Neural crest cell (in vitro differentiated cells): ENCODE results near the gene PGAP1. TPM values are rescaled to one million over a fixed set of nuclear protein-coding genes. Genes with fewer than 3 reads are reported as not detected.
A peak's percentile ranks its signal among the peaks of the same experiment; 100 is the strongest.

Experiments
- DNase-seq: peaks from one replicate; pipeline ENCODE4 v3.0.0; 2021; ENCODE audit warnings: low read depth, mixed read lengths, low spot score
- H3K27ac Mint-ChIP-seq: one replicate; pipeline ENCODE4 v1.8.0; 2021; ENCODE audit warnings: mild to moderate bottlenecking, mixed read lengths; ENCODE audit not compliant: unreplicated experiment
- H3K27me3 Mint-ChIP-seq: 2 replicates; pipeline ENCODE4 v1.8.0; 2021; ENCODE audit warnings: low read depth, mild to moderate bottlenecking, mixed read lengths
- H3K36me3 Mint-ChIP-seq: 2 replicates; pipeline ENCODE4 v1.8.0; 2021; ENCODE audit warnings: low read depth, mild to moderate bottlenecking, mixed read lengths
- H3K4me1 Mint-ChIP-seq: 2 replicates; pipeline ENCODE4 v1.8.0; 2021; ENCODE audit warnings: mixed read lengths
- H3K4me3 Mint-ChIP-seq: one replicate; pipeline ENCODE4 v1.8.0; 2021; ENCODE audit warnings: mild to moderate bottlenecking, mixed read lengths
- H3K9me3 Mint-ChIP-seq: 2 replicates; pipeline ENCODE4 v1.8.0; 2021; ENCODE audit warnings: mixed read lengths
- CTCF ChIP-seq: fragments of 200-600 bp; sonication (generic); conservative IDR thresholded peaks from 2 replicates; pipeline ENCODE4 v1.5.0; 2021; ENCODE audit warnings: antibody characterized with exemption, mild to moderate bottlenecking
- long read RNA-seq: library from polyadenylated mRNA; unstranded; transcript quantifications from one replicate; pipeline ENCODE4 v2.0.0, GENCODE V29; 2020
- total RNA-seq: library from RNA; stranded (reverse); gene quantifications from 2 replicates; pipeline ENCODE4 v1.2.1, GENCODE V29; 2021

Gene PGAP1
- 45.1 and 48.2 TPM in 2 replicates for total RNA-seq
- long read RNA-seq, partial matches to known transcripts = 3 of 13 reads
- long read RNA-seq, other reads (novel, unspliced or antisense) = 10 of 13 reads

GRCh38 chr2:196926562-196927375, at the start of gene PGAP1:
Gene PGAP1 (minus strand): TSS chr2:196926707. CDS start chr2:196926616, 91 bp downstream.
- peak; percentile 89 for DNase-seq
- H3K36me3 Mint-ChIP-seq = peaks cover 3% of the 10 kb centered on the region
- H3K27ac Mint-ChIP-seq = peak within 1 kb of the TSS; percentile 99
- H3K9me3 Mint-ChIP-seq = no peaks in the 10 kb centered on the region
- H3K4me1 Mint-ChIP-seq = peaks cover 52% of the 10 kb centered on the region
- no peak for TF ChIP-seq CTCF
- H3K4me3 Mint-ChIP-seq = peak within 1 kb of the TSS; percentile 100
- H3K27me3 Mint-ChIP-seq = peaks cover 3% of the 10 kb centered on the region

DNA sequence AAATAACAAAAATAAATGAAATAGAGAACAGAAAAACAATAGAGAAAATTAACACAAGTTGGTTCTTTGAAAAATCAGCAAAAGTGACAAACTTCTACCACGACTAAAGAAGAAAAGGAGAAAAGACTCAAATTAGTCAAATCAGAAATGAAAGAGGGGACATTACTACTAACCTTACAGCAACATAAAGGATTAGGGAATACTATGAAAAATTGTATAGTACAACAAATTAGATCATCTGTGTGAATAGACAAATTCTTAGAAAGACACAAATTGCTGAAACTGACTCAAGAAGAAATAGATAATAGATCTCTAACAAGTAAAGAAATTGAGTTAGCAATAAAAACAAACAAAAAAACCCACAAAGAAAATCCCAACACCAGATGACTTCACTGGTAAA, 48.5 kb upstream of the PGAP1 start:
- no peak overlapping the region for H3K4me3 Mint-ChIP-seq
- H3K27ac Mint-ChIP-seq = no peak overlapping the region

GRCh38 chr2:196971574-196972279, 45.2 kb upstream of the PGAP1 start:
- H3K27ac Mint-ChIP-seq = no peak overlapping the region

More for the DNA sequence above, 48.5 kb upstream of the PGAP1 start:
- no peak for TF ChIP-seq CTCF
- Mint-ChIP-seq H3K36me3 (no peaks in the 10 kb centered on the region), H3K9me3 (peaks cover 4% of the 10 kb centered on the region), H3K27me3 (no peaks in the 10 kb centered on the region), H3K4me1 (no peaks in the 10 kb centered on the region)
- no peak for DNase-seq

DNA sequence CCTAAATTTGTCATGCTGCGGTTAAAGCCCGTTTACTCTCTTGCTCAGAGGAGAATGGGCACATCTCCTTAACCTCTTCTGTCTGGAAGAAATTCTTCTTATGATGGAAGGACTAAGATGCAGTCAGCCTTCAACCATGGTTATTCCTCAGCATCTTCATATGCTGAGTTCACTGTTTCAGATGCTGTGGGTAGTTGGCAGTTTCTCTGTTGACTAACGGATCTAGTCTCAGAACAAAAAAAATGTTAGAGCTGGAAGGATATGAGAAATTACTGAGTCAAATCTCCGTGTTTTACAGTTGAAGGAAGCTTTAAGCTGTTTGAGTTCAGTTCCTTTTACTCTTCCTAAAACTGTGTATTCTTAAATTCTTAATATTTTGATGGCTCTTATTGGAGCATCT, 43.6 kb upstream of the PGAP1 start:
- peaks cover 6% of the 10 kb centered on the region for H3K9me3 Mint-ChIP-seq
- H3K4me3 Mint-ChIP-seq = no peak overlapping the region
- H3K36me3 Mint-ChIP-seq = no peaks in the 10 kb centered on the region
- no peak for TF ChIP-seq CTCF
- H3K27me3 Mint-ChIP-seq = no peaks in the 10 kb centered on the region
- DNase-seq = no peak
- H3K27ac Mint-ChIP-seq = no peak overlapping the region
- H3K4me1 Mint-ChIP-seq = peaks cover 18% of the 10 kb centered on the region

More at GRCh38 chr2:196971574-196972279, 45.2 kb upstream of the PGAP1 start:
- no peak for TF ChIP-seq CTCF
- no peak for DNase-seq
- Mint-ChIP-seq H3K27me3 (no peaks in the 10 kb centered on the region), H3K36me3 (no peaks in the 10 kb centered on the region), H3K4me3 (no peak overlapping the region), H3K4me1 (peaks cover 10% of the 10 kb centered on the region), H3K9me3 (peaks cover 6% of the 10 kb centered on the region)

DNA sequence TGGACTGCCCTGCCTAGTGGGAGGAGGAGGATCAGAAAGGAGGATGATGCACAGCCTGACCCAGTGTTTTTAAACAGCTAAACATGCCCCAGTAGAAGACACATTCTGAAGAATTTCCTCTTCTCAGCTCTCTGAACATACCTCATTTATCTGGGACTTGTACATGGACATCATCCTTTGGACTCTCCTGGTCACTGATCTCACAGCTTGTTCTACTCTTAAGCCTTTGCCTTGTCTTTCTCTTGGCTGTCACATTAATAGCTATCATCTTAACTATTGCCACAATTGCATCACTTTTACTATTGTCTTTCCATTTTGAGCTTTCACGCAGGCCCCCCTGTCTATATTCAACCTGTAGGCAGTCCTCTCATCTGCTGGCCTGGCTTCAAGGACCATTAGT, 42.0 kb upstream of the PGAP1 start:
- Mint-ChIP-seq H3K27me3 (no peaks in the 10 kb centered on the region), H3K27ac (no peak overlapping the region), H3K9me3 (peaks cover 6% of the 10 kb centered on the region), H3K4me3 (no peak overlapping the region), H3K36me3 (no peaks in the 10 kb centered on the region), H3K4me1 (peaks cover 18% of the 10 kb centered on the region)
- no peak for TF ChIP-seq CTCF
- DNase-seq = no peak
